Brain pericyte (primary cell): ENCODE data around the gene ZNF253.
"Not testable (repeated sequence)": the region's sequence is repeated elsewhere in the genome, so short reads cannot be mapped to it uniquely, and the experiment has no call there.

Source experiments
- DNase-seq: peaks from one replicate; pipeline ENCODE4 v3.0.0-alpha.2; 2012; ENCODE audit warnings: low read depth, low spot score

Gene ZNF253

DNA sequence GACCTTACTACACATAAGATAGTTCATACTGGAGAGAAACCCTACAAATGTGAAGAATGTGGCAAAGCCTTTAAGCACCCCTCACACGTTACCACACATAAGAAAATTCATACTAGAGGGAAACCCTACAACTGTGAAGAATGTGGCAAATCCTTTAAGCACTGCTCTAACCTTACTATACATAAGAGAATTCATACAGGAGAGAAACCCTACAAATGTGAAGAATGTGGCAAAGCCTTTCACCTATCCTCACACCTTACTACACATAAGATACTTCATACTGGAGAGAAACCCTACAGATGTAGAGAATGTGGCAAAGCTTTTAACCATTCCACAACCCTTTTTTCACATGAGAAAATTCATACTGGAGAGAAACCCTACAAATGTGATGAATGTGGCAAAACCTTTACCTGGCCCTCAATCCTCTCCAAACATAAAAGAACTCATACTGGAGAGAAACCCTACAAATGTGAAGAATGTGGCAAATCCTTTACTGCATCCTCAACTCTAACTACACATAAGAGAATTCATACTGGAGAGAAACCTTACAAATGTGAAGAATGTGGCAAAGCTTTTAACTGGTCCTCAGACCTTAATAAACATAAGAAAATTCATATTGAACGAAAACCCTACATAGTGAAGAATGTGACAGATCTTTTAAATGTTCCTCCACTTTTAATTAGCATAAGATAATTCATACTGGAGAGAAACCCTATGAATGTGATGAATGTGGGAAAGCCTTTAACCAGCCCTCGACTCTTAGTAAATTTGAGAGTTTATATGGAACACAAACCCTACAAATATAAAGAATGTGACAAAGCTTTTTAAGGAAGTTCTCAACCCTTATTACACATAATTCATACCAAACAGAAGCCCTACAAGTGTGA lies 26.6 kb downstream of the ZNF253 start:
- not testable (repeated sequence) for DNase-seq

DNA sequence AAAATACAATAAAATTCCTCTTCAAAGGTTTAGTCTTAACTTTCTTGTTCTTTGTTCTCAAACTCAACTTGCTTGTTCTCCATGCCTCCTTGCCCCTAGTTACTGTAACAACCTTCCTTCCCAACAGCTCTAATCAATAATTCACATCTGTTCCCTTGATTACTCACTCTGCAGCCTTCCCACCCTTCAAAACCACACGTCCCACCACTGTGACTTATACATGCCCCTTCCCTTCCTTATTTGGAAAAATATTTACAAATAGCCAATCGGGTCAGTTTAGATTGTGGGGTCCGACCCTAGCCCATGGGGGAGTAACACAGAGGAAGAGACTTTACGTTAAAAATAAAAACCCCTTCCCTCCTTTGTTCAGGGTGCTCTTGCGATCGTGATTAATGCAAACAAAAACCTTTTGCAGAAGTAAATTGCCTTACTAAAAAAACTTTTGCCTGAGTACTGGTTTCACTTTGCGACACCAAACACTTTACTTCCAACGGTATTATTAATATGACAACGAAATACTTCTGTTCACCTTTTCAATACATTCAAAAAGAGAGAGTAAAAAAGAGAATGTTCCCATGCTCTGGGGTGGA lies 34.6 kb downstream of the ZNF253 start:
- DNase-seq: no peak

DNA sequence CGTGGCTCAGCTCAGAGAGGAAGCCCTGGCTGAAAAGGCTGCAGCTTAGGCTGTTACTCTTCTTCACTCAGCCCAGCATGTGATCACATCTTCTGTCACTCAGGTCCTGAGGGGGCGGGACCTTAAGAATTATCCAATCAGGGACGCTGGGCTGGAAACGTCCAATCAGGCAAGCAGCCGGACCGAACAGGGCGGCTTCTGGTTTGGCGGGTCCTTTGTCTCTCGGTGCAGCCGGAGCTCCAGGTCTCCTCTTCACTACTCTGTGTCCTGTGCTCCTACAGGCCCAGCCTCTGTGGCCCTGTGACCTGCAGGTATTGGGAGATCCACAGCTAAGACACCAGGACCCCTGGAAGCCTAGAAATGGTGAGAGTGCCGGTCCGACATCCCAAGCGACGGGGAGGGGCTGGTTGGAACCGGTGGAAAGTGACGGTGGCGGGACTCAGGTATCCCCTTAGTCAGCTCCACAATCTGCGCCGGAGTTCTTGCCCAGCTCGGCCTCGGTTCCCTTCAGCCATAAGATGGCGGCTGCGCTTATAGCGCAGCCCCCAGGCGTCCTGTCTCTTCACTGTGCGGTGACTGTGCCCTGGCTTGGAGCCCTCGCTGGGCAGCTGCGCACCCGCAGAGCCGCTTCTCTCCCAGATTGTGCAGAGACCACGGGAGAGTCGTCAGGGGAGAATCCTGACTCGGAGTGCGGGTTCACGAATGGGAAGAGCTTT lies 35.2 kb downstream of the ZNF253 start, which contains the start of gene ZNF93:
ZNF93 (plus strand) TSS at position 218 of the 716 bp plus-strand sequence; CDS start at position 361, 143 bp downstream.
- DNase-seq: peak; percentile 80

DNA sequence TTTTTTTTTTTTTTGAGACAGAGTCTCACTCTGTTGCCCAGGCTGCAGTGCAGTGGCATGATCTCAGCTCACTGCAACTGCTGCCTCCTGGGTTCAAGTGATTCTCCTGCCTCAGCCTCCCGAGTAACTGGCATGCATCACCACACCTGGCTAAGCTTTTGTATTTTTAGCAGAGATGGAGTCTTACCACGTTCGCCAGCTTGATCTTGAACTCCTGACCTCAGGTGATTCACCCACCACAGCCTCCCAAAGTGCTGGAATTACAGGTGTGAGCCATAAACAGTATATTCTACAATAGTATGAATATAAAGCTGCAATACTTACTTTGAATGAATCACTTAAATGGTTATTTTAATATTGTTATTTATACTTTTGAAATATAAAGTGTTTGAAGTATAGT lies 41.9 kb downstream of the ZNF253 start:
- DNase-seq: not testable (repeated sequence)

DNA sequence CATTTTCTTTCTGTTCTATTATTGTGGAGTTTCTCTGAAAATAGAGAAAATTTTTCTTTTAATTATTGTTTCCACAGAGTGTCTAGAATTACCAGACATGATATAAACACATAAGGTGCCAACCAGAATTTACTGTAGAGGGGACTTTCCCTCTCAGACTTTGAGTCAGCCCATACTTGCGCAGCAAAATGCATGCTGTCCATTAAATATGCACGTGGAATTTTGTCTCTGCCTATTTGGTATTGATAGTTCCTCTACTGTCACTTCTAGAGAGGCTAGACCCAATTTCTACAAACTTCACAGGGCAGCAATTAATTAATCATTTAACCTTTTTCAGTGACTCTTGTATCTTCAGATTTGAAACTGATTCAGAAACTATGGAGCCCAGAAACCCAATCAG lies 44.0 kb downstream of the ZNF253 start:
- no peak for DNase-seq

DNA sequence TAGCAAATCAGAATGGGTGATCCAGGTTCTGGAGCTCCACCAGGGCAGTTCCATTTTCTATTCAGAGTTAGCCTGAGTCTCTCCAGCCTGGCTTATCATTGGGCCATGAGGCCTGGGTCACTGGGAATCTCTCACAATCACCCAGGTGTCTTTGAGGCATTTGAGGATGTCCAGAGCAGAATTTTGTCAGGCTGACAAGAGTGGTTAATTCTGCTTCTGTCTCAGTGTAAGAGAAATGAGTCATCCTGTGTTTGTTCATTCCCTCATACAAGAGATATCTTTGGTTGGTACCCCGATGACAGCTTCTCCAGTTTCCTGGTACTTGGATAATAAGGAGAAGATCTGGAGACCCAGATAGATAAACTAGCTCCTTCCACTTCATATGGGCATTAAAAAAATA lies 45.5 kb downstream of the ZNF253 start:
- no peak for DNase-seq

DNA sequence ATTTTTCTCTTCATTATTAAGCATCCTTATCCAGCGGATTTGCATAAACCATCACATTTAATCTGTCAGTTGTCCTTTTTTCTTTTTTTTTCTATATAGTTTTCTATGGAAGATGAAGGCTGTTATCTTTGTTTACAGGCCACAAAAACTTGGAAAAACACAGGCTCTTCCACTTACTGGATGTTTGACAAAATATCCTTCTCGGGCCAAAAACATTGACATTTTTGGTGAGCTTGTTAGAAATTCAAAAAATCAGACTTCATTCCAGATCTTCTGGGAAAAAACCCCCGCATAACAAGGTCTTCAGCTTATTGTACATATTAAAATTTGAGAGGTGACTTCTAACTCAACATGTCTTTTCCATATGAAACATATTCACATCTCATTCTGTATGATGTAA lies 48.9 kb downstream of the ZNF253 start:
- DNase-seq: no peak

DNA sequence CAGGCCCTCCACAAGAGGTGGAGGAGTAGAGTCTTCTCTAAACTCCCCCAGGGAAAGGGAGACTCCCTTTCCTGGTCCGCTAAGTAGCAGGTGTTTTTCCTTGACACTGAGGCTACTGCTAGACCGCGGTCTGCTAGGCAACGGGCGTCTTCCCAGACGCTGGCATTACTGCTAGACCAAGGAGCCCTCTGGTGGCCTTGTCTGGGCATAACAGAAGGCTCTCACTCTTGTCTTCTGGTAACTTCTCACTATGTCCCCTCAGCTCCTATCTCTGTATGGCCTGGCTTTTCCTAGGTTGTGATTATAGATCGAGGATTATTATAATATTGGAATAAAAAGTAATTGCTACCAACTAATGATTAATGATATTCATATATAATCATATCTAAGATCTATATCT lies 64.7 kb downstream of the ZNF253 start:
- not testable (repeated sequence) for DNase-seq

DNA sequence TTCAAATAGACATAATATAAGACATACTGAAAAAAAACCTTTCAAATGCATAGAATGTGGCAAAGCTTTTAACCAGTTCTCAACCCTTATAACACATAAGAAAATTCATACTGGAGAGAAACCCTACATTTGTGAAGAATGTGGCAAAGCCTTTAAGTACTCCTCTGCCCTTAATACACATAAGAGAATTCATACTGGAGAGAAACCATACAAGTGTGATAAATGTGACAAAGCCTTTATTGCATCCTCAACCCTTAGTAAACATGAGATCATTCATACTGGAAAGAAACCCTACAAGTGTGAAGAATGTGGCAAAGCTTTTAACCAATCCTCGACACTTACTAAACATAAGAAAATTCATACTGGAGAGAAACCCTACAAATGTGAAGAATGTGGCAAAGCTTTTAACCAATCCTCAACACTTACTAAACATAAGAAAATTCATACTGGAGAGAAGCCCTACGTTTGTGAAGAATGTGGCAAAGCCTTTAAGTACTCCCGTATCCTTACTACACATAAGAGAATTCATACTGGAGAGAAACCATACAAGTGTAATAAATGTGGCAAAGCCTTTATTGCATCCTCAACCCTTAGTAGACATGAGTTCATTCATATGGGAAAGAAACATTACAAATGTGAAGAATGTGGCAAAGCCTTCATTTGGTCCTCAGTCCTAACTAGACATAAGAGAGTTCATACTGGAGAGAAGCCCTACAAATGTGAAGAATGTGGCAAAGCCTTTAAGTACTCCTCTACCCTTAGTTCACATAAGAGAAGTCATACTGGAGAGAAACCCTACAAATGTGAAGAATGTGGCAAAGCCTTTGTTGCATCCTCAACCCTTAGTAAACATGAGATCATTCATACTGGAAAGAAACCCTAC lies 68.0 kb downstream of the ZNF253 start:
- DNase-seq: not testable (repeated sequence)

DNA sequence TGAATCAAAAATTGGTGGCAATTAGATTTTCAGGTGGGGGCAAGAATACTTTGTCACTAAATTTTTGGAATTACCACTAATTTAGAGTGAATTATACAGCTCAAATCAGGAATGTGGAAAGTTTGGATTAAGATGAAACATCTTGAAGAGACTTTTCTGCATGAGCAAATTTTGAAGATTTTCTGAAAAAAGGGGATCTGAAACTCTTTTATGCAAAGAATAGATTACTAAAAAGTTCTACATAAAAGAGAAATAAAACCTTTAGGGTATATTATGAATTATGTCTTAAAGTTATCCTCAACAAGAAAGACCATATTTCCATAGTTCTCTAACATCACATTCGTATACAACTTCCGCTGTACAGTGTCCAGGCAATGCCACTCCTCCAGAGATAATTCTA lies 71.7 kb downstream of the ZNF253 start:
- DNase-seq: no peak

DNA sequence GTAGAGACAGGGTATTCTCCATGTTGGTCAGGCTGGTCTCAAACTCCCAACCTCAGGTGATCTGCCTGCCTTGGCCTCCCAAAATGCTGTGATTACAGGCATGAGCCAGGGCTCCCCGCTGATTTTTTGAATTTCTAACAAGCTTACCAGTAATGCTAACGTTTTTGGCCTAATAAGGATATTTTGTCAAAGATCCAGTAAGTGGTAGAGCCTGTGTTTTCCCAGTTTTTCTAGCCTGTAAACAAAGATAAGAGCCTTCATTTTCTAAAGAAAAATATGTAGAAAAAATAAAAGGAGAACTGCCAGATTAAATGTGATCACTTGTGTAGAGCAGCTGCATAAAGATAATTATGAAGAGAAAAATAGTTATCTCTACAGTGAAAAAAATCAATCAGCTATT lies 72.8 kb downstream of the ZNF253 start:
- DNase-seq: no peak

DNA sequence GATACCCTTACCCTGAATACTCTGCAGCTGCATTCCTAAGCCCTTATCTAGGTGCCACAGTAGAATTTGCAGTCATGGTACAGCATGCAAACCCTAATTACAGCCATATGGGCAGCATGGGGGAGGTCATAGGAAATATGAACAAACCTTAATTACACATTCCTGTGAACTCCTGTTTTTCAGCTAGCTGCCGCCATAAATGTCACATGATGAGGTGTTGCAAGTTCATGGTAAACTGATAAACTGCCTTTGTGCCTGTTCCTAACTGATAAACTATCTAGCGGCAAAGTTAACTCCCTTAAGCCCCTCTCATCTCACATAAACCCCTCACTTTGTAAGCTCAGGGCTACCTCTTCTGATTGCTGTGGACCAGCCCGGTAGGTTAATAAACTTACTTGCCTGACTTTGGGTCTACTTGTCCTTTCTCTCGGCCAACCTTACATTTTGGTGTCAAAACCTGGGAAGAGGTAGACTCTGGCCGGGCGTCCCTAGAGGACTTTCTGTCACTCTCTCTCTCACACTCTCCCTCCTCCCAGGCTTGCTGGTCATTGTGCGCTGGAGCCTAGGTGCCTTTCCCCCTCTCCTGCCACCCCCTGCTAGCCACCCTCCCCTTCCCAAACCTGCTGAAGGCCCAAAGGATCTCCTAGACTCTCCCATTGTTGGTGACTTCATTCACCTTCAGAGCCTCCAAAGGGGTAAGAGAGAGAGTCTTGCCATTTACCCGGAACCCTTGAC lies 78.3 kb downstream of the ZNF253 start:
- no peak for DNase-seq
